NCI-H524 treated with DMSO at 0.1 percent for 48 hours (cell line): Measurements from ENCODE around the gene TXN2.

Experiments
- DNase-seq: peaks from one replicate; lab custom pipeline; 2025; lab: John Stamatoyannopoulos, UW

TXN2 gene

DNA sequence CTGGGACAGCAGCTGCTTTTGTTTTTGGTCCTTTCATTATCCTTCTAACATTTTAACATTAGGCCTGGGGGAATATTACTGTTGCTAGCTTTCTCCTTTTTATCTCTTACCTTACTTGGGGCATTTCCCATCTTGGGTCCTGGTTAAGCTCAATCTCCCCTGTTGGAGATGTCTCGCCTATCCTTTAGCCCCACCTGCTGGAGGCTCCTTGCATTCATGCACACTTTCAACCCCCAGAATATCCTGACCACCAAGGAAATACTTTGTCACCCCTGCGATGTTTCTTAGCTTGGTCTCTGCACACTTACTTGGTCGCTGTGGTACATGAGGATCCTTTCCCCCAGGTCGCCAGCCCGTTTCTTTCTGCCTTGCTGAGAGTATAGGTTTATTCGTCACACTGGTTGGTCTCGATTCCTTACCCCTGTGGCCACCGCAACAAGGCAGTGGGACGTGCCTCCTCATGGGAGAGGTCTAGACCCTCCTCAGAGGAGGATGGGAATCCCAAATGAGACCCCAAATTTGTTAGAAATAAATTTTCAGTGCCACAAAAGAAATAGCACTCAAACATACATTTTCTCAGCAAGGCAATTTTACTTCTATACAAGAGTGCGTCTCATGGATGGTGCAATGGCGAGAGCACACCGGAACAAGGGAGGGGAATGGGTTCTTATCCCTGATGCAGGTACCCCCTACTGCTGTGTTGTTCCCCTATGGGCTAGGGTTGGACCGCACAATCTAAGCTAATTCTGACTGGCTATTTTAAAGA, 5.4 kb upstream of the TXN2 start:
- no peak for DNase-seq

DNA sequence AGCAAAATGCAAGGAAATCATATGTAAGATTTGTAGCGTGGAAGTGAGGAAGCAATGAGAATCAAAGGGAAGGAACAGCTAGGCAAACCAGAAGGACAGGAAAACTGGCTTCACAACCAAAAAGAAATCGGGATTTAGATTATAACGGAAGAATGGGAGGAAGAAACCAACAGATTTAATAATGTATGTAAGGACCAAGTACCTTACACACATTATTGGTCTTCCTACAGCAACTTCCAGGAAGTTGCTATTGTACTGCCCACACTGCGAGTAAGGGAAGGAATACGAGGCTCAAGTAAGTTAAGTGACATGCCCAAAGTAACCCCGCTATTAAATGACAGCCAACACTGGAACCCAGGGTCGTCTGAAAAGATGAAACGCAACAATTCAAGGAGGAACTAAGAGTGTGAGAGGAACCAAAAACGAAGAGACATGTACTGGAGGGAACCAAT, 473 bp downstream of the TXN2 start:
- no peak for DNase-seq

DNA sequence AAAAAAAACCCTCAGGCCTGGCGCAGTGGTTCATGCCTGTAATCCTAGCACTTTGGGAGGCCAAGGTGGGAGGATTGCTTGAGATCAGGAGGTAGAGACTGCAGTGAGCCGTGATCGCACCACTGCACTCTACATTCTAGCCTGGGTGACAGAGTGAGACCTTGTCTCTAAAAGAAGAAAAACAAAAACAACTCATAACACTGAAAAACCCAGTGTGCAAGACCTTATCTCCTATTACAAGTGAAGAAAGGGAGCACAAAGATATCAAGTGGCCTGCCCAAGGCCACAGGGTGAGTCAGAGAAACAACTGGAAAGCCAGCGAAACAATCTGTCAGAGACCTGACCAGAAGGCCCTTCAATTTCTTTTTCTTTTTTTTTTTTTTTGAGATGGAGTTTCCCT, 2.5 kb downstream of the TXN2 start:
- DNase-seq: no peak

DNA sequence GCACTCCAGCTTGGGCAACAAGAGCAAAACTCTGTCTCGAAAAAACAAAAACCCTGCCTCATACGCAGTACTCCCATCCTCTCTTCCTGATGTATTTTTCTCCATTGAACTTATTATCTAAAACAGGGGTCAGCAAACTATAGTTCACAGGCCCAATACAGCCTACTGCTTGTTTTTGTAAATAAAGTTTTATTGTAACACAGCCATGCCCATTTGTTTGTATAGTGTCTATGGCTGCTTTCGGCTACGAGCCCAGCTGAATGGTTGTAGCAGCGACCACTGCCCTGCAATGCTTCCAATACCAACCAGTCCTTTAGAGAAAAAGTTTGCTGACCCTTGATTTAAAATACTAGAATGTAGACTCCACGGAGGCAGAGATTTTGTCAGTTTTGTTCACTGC, 6.1 kb downstream of the TXN2 start:
- DNase-seq: no peak

DNA sequence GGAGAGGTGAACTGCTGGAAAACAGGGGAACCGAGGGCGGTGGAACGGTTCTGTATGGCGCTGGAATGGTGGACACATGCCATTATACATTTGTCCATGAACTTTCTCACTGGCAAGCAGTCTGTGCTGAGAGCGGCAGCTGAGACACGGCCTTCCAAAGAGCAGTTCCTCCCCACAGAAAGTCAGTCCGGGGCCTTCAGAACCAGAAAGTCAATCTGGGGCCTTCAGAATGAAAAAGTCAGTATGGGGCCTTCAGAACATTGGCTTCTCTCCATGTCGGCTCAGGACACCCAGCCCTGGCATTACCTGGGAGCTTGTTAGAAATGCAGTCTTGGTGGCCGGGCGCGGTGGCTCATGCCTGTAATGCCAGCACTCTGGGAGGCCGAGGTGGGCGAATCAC, 8.8 kb downstream of the TXN2 start:
- no peak for DNase-seq

DNA sequence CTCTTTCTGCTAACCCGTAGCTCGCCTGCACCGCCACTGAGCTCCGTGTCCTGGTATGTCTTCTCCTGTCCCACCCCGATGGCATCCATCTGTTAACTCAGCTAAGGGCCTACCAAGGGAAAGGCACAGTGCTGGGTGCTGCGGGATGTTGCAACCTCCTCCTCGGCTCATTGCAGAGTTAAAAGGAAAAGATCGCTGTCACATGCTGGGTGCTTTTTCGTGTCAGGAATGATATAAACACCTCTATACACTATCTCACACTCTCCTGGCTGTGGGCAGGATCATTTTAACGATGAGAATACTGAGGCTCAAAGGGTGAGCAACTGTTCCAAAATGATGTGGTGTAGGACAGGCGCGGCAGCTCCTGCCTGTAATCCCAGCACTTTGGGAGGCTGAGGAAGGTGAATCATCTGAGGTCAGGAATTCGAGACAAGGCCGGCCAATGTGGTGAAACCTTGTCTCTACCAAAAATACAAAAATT, 10.1 kb downstream of the TXN2 start:
- DNase-seq: no peak

DNA sequence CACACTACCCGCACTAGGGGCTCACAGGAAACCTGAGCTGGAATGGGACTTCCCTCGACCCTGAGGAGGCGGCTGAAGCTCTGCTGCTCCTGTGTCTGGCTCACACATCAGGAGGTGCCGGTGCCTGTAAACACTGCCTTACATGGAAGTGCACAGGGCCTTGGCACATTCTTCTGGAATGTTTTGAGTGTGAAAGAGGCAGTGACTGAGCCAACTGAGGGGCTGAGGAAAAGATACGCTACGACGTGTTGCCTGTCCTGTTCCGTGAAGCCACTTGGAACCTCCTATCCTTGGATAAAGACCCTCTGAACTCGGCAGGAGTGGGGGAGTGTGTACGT, 10.5 kb downstream of the TXN2 start:
- no peak for DNase-seq

DNA sequence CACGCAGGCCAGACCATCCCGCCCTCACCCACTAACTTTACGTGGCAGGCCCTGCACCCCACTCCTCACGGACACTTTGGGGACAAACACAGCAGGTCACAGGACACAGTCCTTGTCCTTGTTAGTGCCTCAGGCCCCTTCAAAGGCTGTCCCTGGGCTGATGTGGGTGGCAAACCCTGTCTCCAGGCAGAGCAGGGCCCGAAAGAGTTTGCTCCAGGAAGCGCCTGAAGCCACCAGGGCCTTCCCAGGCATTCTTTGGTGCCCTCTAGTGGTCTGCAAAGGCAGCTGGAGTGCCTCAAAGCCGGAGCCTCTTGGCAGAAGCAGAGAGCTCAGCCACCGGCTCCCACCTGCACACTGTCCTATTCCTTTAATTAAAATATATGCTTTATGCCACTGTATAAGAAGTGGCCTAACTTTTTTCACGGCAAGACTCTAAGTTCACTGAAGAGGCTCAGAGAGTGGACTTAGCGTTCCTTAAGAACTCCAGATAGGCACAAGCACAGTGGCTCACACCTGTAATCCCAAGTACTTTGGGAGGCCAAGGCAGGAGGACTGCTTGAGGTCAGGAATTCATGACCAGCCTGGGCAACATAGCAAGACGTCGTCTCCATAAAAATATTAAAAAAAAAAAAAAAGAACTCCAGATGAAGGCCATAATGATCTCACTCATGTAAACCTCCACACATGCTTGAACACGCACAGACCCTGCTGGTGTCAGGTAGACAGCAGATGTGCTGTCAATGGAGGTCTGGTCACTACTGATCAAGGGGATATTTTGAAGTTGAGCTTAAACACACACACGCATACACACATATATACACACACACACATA, 11.1 kb downstream of the TXN2 start:
- DNase-seq: no peak

DNA sequence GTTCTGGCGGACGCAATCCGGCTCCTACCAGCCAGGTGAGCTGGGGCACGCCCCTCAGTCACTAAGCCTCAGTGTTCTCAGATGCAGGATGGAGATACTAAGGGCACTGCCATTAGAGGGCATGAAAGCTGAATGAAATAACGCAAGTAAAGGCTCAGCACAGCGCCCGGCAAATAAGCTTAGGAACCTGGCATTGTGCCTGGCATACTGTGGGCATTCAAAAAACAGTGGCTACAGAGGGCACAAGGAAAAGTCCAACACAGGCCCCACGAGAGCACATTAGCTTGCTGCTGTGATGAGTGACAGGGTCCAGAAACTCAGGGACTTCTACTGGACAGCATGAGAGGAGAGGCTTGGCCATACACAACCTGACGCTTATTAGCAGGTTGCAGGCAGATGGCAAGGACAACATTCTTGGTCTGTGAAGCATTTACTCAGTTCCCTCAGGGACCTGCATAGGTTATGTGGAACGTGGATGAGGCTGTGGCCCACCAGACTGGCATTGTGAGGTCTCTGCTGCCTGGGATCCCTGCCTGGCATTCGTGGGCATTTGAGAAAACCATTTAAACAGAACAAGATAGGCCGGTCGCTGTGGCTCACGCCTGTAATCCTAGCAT, 12.2 kb downstream of the TXN2 start:
- DNase-seq: no peak

DNA sequence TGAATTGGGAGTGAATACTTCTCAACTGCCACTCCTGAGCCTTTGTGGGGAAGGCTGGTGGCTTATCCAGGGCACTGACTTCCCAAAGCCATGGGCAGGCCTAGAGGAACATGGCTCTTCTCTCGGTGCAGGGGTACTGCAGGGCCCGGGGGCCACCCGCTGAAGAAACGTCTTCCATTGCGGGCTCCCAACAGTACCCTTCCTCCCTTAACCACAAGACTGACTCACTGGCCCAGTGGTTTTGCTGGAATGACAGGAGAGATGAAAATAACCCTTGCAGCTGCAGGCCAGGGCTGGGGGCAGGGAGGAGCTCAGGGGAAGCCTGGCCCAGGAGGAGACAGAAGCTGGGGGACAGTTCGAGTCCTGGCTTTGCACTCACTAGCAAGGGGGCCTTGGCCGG, 13.5 kb downstream of the TXN2 start:
- no peak for DNase-seq

DNA sequence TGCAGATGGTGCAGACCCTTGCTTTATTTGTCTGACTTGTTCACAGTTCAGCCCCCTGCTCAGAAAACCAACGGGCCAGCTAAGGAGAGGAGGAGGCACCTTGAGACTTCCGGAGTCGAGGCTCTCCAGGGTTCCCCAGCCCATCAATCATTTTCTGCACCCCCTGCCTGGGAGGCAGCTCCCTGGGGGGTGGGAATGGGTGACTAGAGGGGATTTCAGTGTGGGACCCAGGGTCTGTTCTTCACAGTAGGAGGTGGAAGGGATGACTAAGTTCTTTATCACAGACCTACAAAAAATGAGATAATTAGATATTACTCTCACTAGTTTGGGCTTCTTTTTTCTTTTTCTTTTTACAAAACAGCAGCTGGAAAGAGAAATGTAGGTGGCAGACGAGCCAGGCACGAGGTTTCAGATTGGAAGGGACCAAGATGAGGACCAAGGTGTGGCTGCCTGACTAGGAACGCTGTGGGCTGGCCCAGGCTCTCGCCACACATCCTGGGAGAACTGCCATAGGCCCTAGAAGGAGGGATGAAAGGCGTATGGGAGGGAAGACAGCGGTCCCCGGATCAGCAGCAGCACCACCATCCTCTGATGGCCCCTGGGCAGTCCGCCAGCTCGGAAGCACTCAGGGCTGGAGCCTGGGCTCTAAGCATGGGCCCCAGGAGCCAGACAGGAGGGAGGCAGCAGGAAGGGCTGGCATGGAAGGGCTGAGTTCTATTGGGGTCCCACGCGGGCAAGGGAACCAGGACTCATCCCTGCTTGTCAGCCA, 14.2 kb downstream of the TXN2 start:
- no peak for DNase-seq

DNA sequence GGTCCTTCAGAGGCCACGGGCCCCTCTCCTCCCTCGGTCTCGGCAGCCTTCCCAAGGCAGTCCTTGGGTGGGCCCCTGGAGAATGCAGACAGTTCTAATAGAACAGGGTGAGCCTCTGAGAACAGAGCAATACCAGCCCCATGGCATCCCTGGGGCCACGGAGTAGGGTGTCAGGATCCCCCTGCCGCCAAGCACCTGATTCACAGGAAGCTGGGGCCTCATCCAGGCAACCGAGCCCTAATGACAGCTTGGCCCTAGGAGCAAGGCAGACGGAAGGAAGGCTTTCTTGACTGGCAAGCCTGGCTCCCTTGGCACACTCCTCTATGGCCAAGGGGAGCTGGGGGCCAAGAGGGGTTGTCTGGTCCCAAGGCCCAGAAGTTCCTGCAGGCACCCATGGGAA, 15.2 kb downstream of the TXN2 start:
- no peak for DNase-seq

DNA sequence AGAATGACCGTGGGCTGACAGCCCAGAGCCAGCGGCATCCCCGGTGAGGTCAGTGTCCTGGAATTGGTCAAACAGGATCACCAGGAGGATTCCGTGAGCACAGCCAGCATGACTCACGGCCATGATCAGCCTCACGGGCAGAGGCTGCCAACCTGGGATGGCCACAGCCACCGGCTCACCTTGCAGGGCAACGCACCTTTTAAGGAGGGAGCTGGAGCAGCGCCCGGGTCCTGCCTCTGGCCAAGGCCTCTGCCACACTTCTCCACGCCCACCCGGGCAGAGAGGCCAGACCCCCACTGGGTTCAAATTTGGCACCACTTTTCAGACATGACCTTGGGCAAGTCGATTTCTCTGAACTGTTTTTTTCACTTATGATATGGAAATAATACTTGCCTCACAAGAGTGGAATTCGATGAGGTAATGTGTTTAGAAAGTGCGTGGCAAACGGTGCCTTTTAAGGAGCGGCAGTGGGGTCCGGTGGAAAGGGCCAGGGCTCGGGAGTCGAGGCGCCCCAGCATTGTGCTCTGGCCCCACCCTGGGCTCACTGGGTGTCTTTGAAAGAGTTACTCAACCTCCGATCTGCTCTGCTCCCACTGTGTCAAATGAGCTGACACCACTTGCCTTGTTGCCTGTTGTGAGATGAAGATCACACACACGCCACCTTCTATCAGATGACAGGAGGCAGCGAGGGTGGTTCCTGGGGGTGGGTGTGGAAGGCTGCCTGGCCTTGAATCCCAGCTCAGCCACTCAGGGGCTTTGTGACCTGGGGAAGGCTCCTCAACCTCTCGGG, 16.0 kb downstream of the TXN2 start:
- no peak for DNase-seq

DNA sequence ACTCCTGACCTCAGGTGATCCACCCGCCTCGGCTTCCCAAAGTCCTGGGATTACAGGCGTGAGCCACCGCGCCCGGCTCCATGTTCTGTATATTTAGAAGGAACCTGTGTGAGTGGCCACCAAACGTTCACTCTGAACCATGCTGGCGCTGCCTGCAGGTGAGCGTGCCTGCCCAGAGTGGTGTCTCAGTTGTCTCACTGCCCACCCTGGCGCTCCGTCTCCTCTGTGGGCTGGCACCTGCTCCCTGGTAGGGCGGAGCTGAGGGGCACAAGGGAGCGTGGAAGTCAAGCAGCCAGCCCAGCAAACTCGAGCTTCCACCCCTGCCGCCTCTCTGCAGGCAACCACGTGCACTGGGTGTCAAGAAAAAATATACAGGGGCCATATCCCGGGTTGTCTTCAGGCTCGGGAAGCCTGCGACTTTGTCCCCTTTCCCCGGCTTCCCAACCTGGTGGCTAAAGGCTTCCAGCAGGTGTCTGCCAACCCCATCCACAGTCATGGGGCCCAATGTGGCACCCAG, 16.7 kb downstream of the TXN2 start:
- DNase-seq: no peak

DNA sequence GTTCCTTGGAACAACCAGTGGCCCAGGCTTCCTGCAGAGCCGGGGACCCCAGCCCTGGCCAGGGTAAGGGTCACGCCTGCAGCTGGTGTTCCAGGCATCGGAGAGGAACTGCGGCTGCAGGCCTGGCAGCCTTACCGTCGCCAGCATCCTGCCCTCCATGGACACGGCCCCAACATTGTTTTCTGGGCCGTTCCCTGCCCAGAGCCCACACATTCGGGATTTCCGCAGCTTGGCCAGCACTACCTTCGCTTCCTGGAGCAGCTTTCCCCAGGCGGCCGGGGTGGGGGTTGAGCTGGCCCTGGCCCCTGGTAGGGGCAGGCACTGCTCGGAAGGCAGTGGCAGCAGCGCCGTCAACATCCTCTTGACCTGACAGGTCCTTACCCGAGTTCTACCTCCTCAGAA, 17.7 kb downstream of the TXN2 start:
- no peak for DNase-seq

DNA sequence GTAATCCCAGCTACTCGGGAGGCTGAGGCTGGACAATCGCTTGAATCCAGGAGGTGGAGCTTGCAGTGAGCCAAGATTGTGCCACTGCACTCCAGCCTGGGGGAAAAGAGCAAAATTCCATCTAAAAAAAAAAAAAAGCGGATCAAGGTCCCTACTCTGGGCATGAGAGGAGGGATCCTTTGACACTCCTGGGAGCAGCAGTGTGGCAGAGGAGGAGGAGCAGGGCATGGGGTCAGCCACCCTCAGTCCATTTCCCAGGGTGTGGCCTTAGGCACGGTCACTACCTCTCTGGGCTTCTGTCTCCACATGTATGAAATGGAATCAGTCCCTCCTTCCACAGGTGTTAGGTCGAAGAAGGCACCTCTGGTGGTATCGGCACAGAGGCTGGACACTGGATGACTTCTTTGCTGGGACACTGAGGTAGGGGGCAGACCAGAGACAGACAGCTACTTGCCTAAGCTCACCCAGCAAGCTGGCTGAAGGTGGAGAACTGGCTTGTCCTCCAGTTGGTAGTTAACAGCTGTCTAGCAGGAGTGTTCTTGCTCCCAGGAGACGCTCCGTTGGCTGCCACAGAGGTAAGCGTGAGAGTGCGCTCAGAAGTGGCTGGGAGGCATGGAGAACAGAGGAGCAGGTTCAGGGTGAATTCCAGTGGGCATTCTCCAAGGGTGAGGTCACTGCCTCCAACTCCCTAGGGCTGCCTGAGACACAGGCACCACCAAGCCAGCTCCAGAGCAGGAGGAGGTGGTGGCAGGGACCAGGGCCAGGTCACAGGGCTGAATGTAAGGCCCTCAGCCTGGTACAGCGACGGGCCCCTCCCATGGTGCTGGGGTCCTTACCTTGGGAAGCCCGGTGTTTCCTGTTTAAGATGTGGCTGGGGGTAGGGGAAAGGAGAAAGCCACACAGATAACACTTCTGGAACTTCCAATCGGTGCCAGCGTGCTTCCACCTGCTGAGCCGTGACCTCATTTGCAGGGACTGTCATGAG, 19.5 kb downstream of the TXN2 start:
- DNase-seq: no peak

DNA sequence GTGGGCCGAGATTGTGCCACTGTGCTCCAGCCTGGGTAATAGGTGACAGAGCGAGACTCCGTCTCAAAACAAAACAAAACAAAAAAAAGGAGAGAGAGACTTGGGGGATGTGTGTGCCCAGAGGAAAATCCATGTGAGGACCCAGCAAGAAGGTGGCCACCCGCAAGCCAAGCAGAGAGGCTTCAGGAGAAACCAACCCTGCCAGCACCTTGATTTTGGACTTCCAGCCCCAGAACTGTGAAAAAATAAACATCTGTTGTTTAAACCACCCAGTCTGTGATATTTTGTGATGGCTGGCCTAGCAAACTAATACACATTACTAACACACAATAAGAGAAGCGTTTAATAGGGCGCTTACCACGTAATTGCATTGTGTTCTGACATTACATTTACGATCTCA, 21.2 kb downstream of the TXN2 start:
- DNase-seq: no peak

DNA sequence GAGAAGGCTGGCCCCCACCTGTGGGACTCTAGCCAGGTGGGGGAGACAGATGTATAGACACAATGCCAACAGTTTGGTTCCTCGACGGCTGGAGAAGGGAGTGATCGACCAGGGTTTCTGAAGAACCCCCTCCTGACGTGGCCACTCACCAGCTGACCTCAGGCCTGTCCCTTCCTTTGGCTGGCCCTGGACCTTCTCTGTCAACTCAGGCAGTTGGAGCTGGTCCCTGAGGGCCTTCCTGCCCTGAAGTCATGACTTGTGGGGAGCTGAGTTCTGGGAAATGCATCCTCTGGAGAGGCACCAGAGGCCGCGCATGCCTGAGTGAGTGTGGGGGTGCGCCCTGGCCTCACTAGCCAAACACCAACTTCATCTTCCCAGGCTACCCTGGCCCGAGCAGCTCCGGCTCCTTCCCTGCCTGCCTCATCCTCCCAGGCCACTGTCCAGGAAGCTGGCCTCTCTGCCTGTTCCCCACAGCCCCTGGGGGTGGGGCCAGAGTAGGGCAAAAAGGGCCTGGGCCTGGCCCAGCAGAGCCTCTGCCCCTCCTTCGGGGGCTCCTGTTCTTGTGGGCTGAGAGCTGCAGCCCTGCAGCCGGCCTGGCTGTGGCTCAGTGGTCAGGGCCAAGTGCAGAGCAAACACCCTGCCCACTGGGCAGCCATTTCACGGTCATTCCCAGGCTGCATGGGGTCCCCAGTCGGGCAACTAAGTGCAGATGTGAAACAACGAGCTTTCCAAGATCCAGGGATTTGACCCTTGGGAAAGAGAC, 23.6 kb downstream of the TXN2 start:
- no peak for DNase-seq

DNA sequence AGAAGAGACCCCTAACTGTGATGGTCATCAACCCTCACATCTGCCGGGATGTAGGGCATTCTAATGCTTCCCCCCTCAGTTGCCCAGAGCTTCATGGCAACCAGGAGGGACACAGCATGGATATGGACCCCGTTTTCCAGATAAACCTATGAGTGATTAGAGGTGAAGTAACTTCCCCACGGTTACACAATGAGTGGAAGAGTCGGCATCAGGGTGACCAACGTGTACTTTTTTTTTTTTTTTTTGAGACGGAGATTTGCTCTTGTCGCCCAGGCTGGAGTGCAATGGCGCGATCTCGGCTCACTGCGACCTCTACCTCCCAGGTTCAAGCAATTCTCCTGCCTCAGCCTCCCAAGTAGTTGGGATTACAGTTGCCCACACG, 25.0 kb downstream of the TXN2 start:
- DNase-seq: no peak
